ENCODE data around the gene RNF138. TPM values are rescaled to one million over a fixed set of nuclear protein-coding genes. Genes with fewer than 3 reads are reported as not detected.
"Not testable (repeated sequence)": the region's sequence is repeated elsewhere in the genome, so short reads cannot be mapped to it uniquely, and the experiment has no call there.

Gene RNF138
- total and polyA plus RNA-seq, 8 donors: 8.5 to 42.2 (median 13.8) TPM; not detected in 1

- no peak overlapping the region for H3K27ac ChIP-seq
- WGBS, 5 donors: 71 to 79% (median 75%) methylated on average over 3 of the region's 3 CpGs
- H3K9me3 ChIP-seq: no peaks in the 10 kb centered on the region
- H3K4me1 ChIP-seq: no peaks in the 10 kb centered on the region
- intact Hi-C loops (cut with DNase I; ENCODE audit: low total_unique reads): loop anchor here (10.0 kb wide), 2 partner anchors 97 to 307 kb away; partner anchors contain the start of gene GAREM1
- no peak overlapping the region for H3K4me3 ChIP-seq
- no peaks in the 10 kb centered on the region for H3K27me3 ChIP-seq
- H3K36me3 ChIP-seq: no peaks in the 10 kb centered on the region
- no peak for TF ChIP-seq CTCF (IDR thresholded peaks at IDR 0.05)
- TF ChIP-seq POLR2A (IDR thresholded peaks at IDR 0.05): no peak
- no peak for TF ChIP-seq POLR2AphosphoS5 (IDR thresholded peaks at IDR 0.05)
- no peak for TF ChIP-seq EP300 (IDR thresholded peaks at IDR 0.05)
- DNase-seq: no peak
These were observed 76.5 kb downstream of the RNF138 start for GRCh38 chr18:32167980-32168730.

DNA sequence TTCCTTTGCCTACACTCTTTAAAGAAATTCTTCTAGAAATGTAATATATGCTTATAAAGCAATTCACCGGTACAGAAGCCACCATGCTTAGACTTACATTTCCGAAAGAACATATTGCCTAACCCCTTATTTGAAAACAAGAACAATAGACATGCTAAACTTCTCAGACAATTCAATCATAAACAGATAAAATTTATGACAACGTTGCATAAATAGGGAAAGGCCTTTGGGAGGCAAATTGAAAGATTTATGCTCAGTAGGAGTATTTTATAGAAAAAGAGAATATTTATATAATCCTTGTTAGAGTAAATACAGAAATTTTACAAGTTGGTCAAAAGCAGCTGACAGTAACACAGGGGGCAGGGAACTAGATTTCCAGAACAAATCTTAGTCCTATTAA is 82.0 kb downstream of the RNF138 start:
- TF ChIP-seq POLR2A (IDR thresholded peaks at IDR 0.05) (no peak), POLR2AphosphoS5 (IDR thresholded peaks at IDR 0.05) (no peak), EP300 (IDR thresholded peaks at IDR 0.05) (no peak), CTCF (IDR thresholded peaks at IDR 0.05) (no peak)
- DNase-seq: no peak

DNA sequence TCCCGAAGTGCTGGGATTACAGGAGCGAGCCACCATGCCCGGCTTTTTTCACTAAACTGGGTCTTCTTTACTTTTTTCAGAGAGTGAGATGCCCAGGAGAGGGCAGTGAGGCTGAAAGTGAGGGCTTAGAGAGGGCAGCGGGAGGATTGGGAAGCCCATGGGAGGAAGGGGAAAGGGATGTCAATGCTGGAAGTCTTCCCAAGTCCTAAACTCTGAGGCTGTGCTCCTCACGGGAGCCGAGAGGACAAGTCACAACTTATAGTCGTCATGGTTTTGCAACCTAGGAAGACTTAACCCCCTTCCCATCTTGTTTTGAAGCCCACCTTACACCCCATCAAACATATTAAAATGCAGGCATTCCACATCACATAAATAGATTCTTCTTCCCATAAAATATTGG is 83.0 kb downstream of the RNF138 start:
- no peaks in the 10 kb centered on the region for H3K36me3 ChIP-seq
- 82 to 93% (median 86%) methylated on average over 7 of the region's 7 CpGs for WGBS, 5 donors
- DNase-seq: no peak
- intact Hi-C loops (cut with DNase I; ENCODE audit: low total_unique reads): no loop called here
- no peak for TF ChIP-seq POLR2A (IDR thresholded peaks at IDR 0.05)
- no peaks in the 10 kb centered on the region for H3K9me3 ChIP-seq
- no peaks in the 10 kb centered on the region for H3K4me1 ChIP-seq
- H3K27me3 ChIP-seq: no peaks in the 10 kb centered on the region
- no peak overlapping the region for H3K27ac ChIP-seq
- H3K4me3 ChIP-seq: no peak overlapping the region

More for the DNA sequence above, 82.0 kb downstream of the RNF138 start:
- H3K9me3 ChIP-seq: no peaks in the 10 kb centered on the region
- H3K4me1 ChIP-seq: no peaks in the 10 kb centered on the region
- no peak overlapping the region for H3K4me3 ChIP-seq
- H3K36me3 ChIP-seq: no peaks in the 10 kb centered on the region
- H3K27ac ChIP-seq: no peak overlapping the region
- H3K27me3 ChIP-seq: no peaks in the 10 kb centered on the region
- 85 to 91% (median 88%) methylated on average over 3 of the region's 3 CpGs for WGBS, 5 donors
- intact Hi-C loops (cut with DNase I; ENCODE audit: low total_unique reads): no loop called here

DNA sequence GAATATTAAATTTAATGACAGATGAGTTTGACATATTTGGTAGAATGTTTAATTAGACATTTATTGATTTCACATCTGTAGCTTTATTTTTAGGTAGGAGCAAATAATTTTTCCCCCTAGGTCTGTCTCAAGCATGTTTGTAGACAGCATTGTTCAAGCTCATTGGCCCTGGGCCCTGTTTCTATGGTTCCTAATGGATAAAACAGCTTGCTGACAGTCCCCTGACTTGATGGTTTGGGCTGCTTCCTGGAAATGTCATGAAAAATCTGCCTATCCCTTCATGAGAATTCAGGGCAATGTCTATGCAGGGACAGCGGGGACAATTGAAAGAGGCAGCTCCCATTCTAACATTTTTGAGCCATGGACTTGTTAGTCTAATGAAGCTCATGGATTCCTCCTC is 83.6 kb downstream of the RNF138 start:
- no peaks in the 10 kb centered on the region for H3K4me1 ChIP-seq
- no peaks in the 10 kb centered on the region for H3K27me3 ChIP-seq
- H3K36me3 ChIP-seq: no peaks in the 10 kb centered on the region
- H3K9me3 ChIP-seq: no peaks in the 10 kb centered on the region
- 74 to 89% (median 81%) methylated on average over 1 of the region's 1 CpG for WGBS, 5 donors
- TF ChIP-seq POLR2AphosphoS5 (IDR thresholded peaks at IDR 0.05): no peak
- no peak for TF ChIP-seq POLR2A (IDR thresholded peaks at IDR 0.05)
- TF ChIP-seq CTCF (IDR thresholded peaks at IDR 0.05): no peak
- no peak for TF ChIP-seq EP300 (IDR thresholded peaks at IDR 0.05)
- no peak overlapping the region for H3K27ac ChIP-seq
- H3K4me3 ChIP-seq: no peak overlapping the region
- intact Hi-C loops (cut with DNase I; ENCODE audit: low total_unique reads): no loop called here
- DNase-seq: peak in 1 of 2 donors; percentile 50

- H3K27ac ChIP-seq; H3K36me3 ChIP-seq; DNase-seq; H3K4me1 ChIP-seq; H3K9me3 ChIP-seq; H3K4me3 ChIP-seq; H3K27me3 ChIP-seq; intact Hi-C loops (cut with DNase I; ENCODE audit: low total_unique reads): not testable (repeated sequence)
- WGBS, 5 donors: 92 to 97% (median 94%) methylated on average over 1 of the region's 1 CpG
These were observed 85.1 kb downstream of the RNF138 start for GRCh38 chr18:32176745-32177144.
